Panc1 (cell line): ENCODE results near the gene MAP3K21.

ENCODE experiments used
- CTCF ChIP-seq: fragments of 450-650 bp; IDR thresholded peaks from 2 replicates; pipeline ENCODE4 v1.5.1; 2017; ENCODE audit warnings: mild to moderate bottlenecking
- POLR2AphosphoS5 ChIP-seq: IDR thresholded peaks from 2 replicates; pipeline ENCODE4 v1.6.1; 2012; ENCODE audit warnings: mild to moderate bottlenecking, low read depth, low read length, moderate library complexity

DNA sequence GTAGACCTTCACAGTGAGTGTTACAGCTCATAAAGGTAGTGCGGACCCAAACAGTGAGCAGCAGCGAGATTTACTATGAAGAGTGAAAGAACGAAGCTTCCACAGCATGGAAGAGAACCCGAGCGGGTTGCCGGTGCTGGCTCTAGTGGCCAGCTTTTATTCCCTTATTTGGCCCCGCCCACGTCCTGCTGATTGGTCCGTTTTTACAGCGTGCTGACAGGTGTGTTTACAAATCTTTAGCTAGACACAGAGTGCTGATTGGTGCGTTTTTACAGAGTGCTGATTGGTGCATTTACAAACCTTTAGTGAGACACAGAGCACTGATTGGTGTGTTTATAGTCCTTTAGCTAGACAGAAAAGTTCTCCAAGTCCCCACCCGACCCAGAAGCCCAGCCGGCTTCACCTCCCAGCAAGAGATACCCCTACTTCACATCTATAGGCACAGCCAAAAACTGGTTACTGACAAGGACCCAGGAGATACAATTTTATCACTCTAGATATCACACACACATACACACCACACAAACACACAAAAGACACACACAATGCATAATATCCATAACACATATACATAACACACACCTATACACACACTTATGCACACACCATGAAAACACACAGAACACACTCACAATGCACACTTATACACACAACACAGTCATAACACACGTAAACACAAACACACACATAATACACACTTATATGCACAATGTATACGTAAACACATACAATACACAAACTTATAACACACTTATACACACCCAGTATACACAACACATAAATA, 68.5 kb downstream of the MAP3K21 start:
- TF ChIP-seq CTCF (no peak), POLR2AphosphoS5 (no peak)
